DMS79 (cell line): ENCODE measurements around the gene LPCAT1.
"Not testable (repeated sequence)": the region's sequence is repeated elsewhere in the genome, so short reads cannot be mapped to it uniquely, and the experiment has no call there.

ENCODE experiments used
- DNase-seq: peaks from one replicate; lab custom pipeline; 2025; lab: John Stamatoyannopoulos, UW

LPCAT1 gene

DNA sequence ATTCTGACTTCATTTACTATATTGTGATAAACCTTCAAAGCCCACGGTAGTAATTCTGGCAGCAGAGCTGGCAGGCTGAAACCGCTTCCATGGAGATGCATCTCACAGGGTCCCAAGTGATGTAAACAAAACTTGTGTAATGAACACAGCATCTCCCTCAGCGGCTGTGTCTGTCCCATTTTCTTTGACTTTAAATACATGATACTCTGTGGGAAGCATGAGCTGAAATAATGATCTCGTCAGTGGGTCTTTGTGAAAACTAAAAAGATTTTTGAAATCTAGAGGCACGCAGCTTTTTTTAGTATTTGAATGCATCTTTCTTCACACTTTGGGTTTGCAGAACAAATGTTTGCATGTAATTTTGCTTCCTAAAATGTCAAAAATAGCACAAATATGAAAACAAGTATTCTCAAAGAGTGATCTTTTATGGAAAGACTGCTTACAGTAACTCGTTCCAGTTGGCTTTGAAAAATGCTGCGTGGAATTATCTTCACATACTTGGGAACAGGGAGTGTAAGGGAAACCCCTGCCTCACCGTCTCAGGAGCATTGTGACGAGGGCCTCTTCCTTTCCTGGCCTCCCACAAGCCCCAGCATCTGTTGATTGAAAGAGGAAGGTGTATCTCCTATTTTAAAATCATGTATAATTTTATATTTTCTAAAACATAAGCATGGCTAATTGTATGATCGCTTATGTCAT lies 18.1 kb upstream of the LPCAT1 start:
- no peak for DNase-seq

DNA sequence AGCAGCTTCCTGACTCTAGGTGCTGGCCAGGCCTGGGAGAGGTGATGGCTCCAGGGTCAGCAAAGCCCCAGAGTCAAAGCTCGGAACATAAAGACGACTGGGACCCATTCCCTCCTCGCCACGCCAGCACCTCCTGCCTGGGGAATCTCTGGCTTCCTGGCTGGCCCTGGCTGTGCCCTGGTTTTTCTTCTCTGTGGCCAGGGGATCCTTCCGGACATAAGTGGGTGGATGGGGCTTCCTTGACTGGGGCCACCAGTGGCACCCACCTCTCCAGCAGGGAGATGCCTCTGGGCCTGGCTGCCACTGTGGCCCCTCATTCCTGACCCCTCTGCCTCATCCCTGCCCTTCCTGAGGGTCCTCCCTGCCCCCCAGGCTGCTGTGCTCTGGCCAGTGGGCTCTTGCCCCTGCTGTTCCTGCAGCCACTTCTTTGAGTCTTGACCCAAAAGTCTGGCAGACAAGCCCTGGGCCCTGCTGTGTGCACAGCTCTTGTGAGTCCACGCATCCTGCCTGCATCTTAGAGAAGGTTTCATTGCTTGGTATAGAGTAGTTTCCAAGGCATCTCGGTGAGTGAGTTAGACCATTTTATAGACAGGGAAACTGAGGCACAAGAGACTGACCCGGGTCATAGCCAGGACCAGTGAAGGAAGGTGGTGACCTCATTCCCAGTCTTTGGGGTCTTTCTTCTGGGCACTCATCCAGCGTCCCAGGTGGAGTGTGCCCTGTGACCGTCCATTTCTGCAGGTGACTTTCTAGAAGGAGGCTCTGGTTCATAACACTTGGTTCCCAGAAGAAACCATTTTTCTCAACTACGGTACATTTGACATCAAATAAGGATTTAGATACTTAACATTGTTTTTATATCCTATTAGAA lies 17.3 kb upstream of the LPCAT1 start:
- DNase-seq: no peak

DNA sequence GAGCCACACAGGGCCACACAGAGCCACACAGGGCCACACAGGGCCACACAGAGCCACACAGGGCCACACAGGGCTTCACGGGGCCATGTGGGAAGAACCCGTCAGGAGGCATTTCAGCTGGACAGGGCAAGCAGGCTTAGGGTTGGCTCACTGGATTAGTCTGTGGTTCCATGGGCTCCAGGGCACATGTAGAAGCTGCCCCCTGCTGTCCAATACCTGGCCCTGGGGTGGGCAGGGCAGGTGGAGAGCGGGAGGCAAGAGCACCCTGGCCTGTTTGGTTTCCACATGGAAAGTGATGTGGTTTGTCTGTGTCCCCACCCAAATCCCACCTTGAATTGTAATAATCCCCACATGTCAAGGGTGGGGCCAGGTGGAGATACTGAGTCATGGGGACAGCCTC lies 16.4 kb upstream of the LPCAT1 start:
- DNase-seq: no peak

DNA sequence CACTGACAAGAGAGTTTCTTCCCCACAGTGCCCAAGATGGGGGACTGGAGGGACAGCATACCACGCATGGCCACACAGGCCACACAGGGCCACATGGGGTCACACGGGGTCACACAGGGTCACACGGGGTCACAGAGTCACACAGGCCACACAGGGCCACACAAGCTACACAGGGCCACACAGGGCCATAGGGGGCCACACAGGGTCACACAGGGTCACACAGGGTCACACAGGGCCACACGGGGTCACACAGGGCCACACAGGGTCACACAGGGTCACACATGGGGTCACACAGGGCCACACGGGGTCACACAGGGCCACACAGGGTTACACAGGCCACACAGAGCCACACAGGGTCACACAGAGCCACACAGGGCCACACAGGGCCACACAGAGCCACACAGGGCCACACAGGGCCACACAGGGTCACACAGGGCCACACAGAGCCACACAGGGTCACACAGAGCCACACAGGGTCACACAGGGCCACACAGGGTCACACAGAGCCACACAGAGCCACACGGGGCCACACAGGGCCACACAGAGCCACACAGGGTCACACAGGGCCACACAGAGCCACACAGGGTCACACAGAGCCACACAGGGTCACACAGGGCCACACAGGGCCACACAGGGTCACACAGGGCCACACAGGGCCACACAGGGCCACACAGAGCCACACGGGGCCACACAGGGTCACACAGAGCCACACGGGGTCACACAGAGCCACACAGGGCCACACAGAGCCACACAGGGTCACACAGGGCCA lies 15.8 kb upstream of the LPCAT1 start:
- not testable (repeated sequence) for DNase-seq

DNA sequence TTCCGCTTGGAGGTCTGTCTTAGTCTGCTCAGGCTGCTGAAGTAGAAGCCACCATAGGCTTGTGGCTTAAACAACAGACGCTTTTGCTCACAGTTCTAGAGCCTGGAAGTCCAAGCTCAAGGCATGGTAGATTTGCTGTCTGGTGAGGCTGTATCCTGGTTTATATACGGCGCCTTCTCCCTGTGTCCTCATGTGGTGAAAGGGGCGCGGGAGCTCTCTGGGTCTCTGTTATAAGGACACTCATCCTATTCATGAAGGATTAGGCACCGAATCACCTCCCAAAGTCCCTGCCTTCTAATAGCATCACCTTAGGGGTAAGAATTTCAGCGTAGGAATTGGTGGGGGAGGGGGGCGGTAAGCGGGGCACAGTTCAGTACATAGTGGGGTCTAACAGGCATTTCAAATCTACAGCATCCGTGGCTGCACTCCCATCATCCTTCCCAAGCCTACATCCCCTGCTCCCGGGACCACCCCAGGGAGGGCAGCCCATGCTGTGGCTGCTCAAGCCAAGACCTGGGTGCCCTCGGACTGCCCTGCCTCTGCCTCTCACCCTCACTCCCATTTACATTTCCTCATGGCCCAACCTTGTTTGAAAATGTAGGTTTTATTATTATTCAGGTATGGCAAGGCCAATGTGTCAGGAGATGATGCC lies 15.1 kb upstream of the LPCAT1 start:
- no peak for DNase-seq

DNA sequence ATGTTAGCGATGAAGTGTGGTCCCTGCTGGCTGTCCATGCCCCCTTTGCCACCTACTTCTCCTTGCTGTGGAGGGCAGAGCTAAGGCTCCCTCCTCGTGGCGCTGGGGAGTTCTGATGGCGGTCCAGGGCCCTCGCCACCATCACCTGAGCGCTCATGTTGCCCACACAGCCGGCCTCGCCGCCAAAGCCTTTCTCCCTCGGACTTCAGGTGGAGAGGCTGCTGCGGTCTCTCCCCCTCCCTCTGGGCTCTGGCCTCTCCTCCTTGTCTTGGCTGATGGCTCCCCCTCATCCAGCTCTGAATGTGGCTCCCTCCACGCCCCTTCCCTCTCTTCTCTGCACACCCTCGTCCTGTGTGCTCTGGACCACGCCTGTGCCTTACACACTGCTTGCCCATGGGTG lies 14.5 kb upstream of the LPCAT1 start:
- no peak for DNase-seq

DNA sequence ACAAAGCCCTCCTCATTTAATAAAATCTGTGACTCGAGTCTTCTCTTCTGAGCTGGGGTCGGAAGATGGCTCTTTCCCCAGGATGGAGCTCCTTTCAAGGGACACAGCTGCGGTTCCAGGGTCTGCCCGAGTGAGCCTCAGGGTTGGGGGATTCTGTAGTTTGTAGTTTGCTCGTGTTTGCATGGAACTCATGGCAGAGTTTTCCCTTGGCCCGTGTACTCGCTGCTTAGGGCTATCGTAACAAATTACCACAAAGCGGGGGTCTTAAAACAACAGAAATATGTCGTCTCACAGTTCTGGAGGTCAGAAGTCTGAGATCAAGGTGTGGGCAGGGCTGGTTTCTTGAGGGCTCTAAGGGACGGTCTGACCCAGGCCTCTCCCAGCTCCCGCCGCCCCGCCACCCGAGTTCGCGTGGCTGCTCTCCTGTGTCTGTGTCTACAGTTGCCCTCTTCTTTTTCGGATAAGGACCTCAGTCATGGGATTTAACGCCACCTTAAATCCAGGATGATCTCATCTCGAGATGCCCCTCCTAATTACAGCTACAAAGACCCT lies 13.9 kb upstream of the LPCAT1 start:
- no peak for DNase-seq

DNA sequence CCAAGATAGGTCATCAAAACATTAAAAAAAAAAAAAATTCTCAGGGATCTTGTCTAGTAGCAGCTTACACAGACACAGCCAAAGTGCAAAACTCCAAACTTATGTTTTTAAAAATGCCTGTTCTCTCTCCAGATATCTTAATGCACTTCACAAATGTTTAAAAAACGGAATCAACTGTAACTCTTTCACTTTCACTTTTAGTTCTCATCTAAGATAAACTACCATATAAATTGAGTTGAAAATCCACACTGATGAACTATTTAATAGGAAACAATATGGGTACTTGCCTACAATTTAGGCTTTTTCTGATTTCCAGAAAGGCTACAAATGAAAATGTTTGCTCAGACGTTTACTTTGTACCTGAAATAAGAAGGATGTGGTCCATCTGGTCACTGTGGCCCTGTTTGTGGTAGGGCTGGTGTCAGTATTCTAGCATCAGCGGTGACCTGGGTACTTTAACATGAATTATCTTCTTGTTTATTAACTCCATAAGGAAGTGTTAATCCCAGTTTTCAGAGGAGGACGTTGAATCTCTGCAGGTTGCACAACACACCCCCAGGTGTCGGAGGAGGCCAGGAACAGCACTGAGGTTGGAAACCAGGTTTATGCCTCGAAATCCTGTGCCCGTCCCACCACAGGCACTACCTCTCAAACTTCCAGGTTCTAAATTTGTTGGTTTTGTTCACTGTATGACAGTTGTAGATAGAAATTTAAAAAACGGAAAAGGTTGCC lies 13.3 kb upstream of the LPCAT1 start:
- no peak for DNase-seq

DNA sequence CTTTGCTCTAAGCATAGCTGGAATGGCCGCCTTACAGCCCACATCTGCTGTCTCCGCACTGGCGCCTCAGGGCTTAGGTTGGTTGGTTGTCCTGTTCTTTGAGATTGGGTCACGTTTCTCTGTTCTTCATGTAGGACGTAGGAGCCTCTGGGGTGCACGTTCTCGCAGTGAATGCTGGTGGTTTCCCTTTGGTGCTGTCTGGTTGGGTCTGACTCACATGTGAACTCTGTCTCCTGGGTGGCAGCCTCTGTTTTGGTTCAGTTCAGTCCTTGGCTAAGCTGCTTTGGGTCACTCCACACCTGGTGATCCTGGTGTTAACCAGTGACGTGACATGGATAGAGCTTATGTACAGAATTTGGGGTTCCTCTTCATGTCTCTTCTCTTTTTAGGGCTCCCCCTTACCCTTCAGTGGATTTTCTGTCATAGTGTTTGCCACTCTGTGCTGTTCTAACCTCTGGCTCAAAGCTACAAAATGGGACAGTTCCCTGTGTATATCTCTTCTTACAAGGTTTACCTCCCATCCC lies 12.6 kb upstream of the LPCAT1 start:
- DNase-seq: no peak

DNA sequence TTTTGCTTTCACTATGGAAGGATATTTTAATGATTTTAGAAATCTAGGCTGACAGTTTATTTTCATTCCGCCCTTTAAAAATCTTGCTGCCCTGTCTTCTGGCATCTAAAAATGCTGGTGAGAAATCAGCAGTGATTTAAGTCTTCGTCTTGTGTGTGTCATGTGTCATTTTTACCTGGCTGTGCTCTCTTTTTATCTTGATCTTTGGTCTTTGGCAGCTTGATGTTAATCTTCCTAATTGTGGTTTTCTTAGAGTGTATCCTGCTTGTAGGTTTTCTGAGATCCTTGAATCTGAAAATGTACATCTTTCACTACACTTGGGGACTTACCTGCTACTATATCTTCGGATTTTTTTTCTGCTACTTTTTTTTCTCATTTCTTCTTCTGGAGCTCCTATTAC lies 11.9 kb upstream of the LPCAT1 start:
- no peak for DNase-seq

DNA sequence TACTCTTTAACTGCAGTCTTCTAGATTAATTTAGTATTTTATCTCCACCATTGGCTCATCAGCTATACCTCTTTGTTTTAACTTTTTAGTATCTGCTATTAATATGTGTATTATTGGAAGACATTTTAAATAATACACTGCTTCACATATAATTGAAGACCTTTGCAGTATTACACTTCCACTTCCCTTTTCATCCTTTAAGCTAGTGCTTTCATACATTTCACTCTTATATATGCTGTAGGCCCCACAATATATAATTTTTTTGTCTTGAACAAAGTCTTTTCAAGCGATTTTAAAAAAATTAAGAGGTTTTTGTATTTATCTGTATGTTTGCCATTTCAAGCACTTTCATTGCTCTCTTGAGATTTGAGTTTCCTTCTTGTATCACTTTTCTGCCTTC lies 8.6 kb upstream of the LPCAT1 start:
- DNase-seq: no peak

DNA sequence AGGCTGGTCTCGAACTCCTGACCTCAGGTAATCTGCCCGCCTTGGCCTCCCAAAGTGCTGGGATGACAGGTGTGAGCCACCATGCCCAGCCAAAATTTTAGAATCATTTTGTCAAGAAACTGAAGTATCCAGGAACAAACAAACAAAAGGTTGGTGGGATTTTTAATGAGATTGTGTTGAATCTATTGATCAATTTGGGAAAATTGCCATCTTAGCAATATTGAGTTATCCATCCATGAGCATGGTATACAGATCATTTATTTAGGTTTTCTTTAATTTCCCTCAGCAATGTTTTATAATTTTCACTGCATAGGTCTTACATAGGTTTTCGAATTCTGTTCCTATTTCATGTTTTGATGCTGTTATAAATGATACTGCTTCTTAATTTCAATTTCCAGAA lies 5.7 kb upstream of the LPCAT1 start:
- DNase-seq: no peak

DNA sequence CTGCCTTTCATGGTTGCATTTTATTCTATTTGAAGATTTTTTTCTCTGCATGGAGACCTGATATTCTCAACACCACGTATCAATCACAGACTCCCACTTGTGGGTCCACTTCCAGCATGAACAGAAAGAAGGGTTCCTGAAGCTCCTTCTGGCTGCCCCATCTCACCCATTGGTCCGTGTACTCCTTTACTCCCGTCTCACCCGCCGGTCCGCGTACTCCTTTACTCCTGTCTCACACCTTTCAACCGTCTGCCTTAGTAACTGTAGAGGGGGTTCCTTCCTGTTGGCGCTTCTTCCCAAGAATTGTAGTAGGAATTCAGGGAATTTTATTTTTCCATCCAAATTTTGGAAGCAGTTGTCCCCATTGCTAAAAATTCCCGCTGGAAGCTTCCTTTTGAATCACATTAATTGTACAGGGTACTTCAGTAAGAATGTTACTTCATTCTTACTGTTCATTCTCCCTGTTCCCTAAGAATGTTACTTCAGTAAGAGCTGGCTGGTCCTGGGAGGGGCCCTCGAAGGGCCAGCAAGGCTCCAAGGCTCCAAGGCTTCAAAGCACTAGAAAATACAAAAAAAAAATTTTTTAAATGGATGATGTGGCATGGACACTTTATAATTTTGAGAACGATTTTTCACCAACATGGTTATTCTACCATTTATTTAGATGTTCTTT lies 3.9 kb upstream of the LPCAT1 start:
- DNase-seq: no peak

DNA sequence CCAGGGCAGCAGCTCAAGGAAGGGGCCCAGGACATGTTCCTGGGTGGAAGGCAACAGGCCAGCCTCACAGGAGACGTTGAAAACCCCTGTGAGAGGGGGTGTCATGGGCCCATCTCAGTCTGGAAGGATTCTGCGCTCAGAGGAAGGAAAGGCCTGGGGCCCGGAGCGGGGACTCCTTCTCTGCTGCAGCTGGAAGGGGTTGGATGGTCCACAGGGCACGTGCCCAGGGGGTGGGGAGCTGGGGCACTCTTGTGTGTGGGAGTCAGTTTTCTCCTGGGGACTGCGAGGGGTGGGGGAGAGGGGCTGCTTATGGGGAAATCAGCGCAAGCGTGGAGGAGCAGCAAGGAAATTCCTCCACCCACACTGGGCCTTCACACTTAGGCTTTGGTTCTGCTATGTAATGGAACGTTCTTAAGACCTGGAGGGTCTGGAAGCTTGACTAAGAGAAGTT lies 2.9 kb upstream of the LPCAT1 start:
- DNase-seq: no peak

DNA sequence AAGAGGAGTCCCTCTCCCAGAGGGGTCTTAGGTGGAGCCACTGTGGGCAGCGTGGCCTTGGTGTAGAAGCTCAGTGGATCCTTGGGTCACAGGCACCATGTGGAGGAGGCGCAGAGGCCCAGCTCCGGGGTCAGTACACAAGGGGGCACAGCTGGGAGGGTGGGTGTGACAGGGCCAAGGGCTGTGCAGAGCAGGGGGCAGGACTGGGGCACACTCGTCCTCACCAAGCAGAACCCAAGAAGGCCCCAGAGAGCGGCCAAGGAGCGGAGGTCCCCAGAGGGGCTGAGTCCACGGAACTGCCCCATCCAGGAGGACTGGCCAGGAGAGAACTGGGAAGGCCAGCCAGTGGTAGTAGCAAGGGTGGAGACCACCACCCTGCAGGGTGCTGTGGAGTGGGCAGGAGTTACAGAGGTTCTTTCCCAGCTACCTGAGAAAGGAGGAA lies 2.5 kb upstream of the LPCAT1 start:
- no peak for DNase-seq

DNA sequence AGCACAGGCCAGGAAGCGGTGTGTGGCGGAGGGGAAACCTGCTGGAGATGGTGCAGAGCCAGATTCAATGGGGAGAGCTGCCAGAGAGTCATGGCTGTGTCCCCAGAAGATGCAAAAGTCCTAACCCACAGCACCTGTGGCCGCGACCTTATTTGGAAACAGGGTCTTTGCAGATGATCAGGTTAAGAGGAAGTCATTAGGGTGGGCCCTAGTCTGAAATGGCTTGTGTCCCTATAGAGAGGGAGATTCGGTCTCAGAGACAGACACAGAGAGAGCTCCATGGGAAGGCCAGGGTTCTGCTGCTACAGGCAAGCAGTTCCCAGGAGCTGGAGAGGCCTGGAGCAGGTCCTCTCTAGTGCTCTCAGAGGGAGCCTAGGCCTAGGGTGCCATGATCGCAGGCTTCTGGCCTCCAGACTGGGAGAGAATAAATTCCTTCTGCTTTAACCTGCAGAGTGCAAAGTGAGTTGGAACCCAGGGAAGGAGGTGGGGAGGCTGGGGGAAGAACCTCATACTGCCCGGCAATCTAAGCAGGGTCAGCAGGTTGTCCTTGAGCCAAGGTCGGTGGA lies 1.9 kb upstream of the LPCAT1 start:
- DNase-seq: no peak

DNA sequence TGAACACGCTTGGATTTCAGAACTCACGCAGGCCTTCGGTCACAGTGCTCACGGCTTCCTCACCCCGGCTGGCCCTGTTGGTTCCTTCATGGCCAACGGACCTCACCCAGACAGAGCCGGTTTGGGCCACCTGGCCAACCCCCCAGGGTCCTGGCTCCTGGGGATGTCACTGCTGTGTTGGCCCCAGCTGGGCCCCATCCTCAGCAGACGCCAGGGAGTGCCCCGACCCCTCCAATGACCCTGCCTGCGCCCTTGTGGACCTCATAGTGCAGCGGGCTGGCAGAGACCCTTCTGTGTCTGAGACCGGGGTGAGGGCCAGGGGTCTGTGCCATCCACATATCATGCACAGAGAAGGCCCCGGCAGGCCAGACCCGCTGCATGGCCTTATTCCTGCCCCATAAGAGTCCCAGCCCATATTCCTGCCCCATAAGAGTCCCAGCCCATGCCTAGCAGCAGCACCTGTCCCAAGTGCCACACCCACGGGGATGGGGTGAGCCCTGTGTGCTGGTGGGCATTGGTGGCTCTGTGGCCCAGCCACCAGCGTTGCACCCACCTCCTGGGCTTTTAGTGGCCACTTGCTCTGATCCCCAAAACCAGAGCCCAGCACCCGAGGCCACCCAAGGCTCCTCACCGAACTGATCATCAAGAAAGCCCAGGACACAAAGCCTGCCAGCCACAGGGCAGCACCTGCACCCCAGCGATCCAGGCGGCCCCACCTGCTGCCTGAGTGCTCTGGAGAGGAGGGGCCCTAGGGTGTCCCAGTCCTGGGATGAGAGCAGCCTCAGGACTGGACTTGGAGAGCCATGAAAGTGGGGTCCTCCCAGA lies 1.3 kb upstream of the LPCAT1 start:
- no peak for DNase-seq

DNA sequence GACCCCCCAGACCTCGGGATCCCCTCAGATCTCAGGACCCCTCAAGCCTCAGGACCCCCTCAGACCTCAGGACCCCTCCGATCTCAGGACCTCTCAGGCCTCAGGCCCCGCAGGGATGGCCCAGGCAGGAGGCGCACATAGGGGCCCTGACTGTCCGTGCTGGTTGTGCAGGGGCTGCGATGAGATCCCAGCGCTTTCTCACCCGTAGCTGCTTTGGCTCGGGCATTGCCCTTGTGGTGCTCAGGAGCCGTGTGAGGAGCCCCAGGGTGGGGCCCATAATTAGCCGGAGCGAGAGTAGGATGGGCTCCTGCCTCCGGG lies 680 bp upstream of the LPCAT1 start:
- no peak for DNase-seq

DNA sequence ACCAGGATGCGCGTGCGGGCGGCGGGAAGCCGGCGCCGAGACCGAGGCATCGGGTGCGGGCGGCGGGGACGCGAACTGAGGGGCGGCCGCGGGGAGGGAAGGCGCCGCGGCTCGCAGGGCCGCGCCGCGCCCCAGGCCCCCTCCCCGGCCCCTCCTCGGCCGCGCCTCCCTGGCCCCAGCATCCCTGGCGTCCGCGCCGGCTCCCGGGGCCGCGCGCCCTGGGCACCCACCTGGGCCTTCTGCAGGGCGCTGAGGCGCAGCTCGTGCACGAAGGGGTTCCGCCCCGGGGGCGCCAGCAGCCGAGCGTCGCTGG lies 324 bp downstream of the LPCAT1 start:
- DNase-seq: no peak
